PC-3 (cell line): ENCODE data around the gene FUT7. TPM values are rescaled to one million over a fixed set of nuclear protein-coding genes. Genes with fewer than 3 reads are reported as not detected.

ENCODE experiments used
- ATAC-seq: fragments of 200-7000 bp; cut with Tn5 transposase; 2 replicates; pipeline ENCODE4 v1.9.1; 2020; ENCODE audit warnings: mild to moderate bottlenecking, moderate library complexity
- BruUV-seq: library from RNA; stranded (reverse); fragments of 400-500 nt; replicated peaks from 2 replicates; lab custom pipeline; 2021; lab: Mats Ljungman, UMichigan
- CTCF ChIA-PET: fragments of 300-600 bp; sonication (Branson Sonifier 250); formaldehyde crosslinking; loops from one replicate; lab custom pipeline; 2022; ENCODE audit warnings: antibody characterized with exemption; lab: Charles Lee
- POLR2A ChIA-PET: fragments of 300-600 bp; sonication (Branson Sonifier 250); formaldehyde crosslinking; loops from one replicate; lab custom pipeline; 2022; ENCODE audit warnings: antibody characterized with exemption; ENCODE audit not compliant: unreplicated experiment; lab: Charles Lee
- DNase-seq: peaks from one replicate; pipeline ENCODE4 v3.0.0-alpha.2; 2015
- H2AFZ ChIP-seq: fragments of 300-600 bp; sonication (generic); 2 replicates; pipeline ENCODE4 v1.6.0; 2016; ENCODE audit warnings: antibody characterized with exemption, low read length
- H3F3A ChIP-seq: fragments of 300-600 bp; sonication (generic); one replicate; pipeline ENCODE4 v1.6.0; 2017; ENCODE audit warnings: antibody characterized with exemption, low read length, control low read depth, mild to moderate bottlenecking; ENCODE audit not compliant: unreplicated experiment
- H3K27ac ChIP-seq: fragments of 300-600 bp; sonication (generic); 2 replicates; pipeline ENCODE4 v1.5.1; 2016; ENCODE audit warnings: mild to moderate bottlenecking, low read length
- H3K27me3 ChIP-seq: fragments of 300-600 bp; sonication (generic); 2 replicates; pipeline ENCODE4 v1.6.1; 2016; ENCODE audit warnings: low read length, mixed read lengths
- H3K36me3 ChIP-seq: fragments of 300-600 bp; sonication (generic); 2 replicates; pipeline ENCODE4 v1.6.1; 2016; ENCODE audit warnings: low read depth, mixed run types, low read length, mixed read lengths
- H3K4me1 ChIP-seq: fragments of 300-600 bp; sonication (generic); 2 replicates; pipeline ENCODE4 v1.5.1; 2016; ENCODE audit warnings: low read length; ENCODE audit not compliant: insufficient read depth
- H3K4me2 ChIP-seq: fragments of 300-600 bp; sonication (generic); 2 replicates; pipeline ENCODE4 v1.6.0; 2016; ENCODE audit warnings: low read length
- H3K4me3 ChIP-seq: fragments of 300-600 bp; sonication (generic); 2 replicates; pipeline ENCODE4 v1.5.1; 2016; ENCODE audit warnings: mild to moderate bottlenecking, low read length, mixed read lengths
- H3K79me2 ChIP-seq: fragments of 300-600 bp; sonication (generic); 2 replicates; pipeline ENCODE4 v1.6.1; 2017; ENCODE audit warnings: low read length, mixed read lengths
- H3K9ac ChIP-seq: fragments of 300-600 bp; sonication (generic); 2 replicates; pipeline ENCODE4 v1.6.0; 2016; ENCODE audit warnings: mild to moderate bottlenecking, low read length
- H3K9me2 ChIP-seq: fragments of 300-600 bp; sonication (generic); replicated peaks from 2 replicates; pipeline ENCODE4 v1.6.1; 2016; ENCODE audit warnings: mixed run types, low read length, mixed read lengths
- H3K9me3 ChIP-seq: fragments of 300-600 bp; sonication (generic); 2 replicates; pipeline ENCODE4 v1.6.1; 2016; ENCODE audit warnings: low read length, mixed read lengths
- H4K20me1 ChIP-seq: fragments of 300-600 bp; sonication (generic); 2 replicates; pipeline ENCODE4 v1.6.1; 2016; ENCODE audit warnings: low read length, mixed read lengths
- CTCF ChIP-seq: fragments of 300-600 bp; sonication (generic); conservative IDR thresholded peaks from 2 replicates; pipeline ENCODE4 v1.5.1; 2017; ENCODE audit warnings: antibody characterized with exemption, low read depth, mild to moderate bottlenecking, low read length
- EZH2 ChIP-seq: fragments of 300-600 bp; sonication (generic); IDR thresholded peaks from one replicate; pipeline ENCODE4 v1.6.1; 2017; ENCODE audit warnings: antibody characterized with exemption, mild to moderate bottlenecking, low read length; ENCODE audit not compliant: unreplicated experiment
- EZH2phosphoT487 ChIP-seq: fragments of 300-600 bp; sonication (generic); IDR thresholded peaks from 2 replicates; pipeline ENCODE4 v1.6.1; 2018; ENCODE audit warnings: mild to moderate bottlenecking, antibody characterized with exemption, low read length, borderline replicate concordance
- intact Hi-C: fragments of 100-400 bp; cut with micrococcal nuclease; formaldehyde crosslinking; loops from 2 replicates; pipeline ENCODE4 v1.9.0; 2023
- total RNA-seq: library from RNA; depleted of rRNA; stranded (reverse); fragments of >200 nt; gene quantifications from 2 replicates; pipeline ENCODE4 v1.2.3, GENCODE V29; 2014

Gene FUT7
- total RNA-seq, 1 experiment from 2014 or later = not detected

DNA sequence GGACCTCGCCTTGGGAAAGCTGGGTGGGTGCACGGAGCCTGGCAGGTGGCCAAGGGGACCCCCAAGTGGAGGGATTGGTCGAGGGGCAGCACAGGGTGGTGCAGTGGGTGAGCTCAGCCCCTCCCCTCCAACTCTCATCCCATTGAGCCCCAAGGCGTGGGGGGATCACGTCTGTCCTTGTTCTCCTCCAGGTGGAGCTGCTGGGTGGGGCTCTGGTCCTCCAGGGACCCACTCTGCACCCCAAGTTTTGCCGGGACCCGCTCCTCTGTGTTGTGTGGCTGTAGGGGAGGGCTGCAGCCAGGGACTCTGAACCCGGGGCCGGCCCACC lies 3.6 kb upstream of the FUT7 start:
- DNase-seq (no peak), ATAC-seq (peak; percentile 19)
- Histone ChIP-seq H3K27me3 (no peaks in the 10 kb centered on the region), H3K4me3 (no peak overlapping the region), H3K27ac (no peak overlapping the region), H3K9me3 (no peaks in the 10 kb centered on the region), H3K9me2 (no peaks in the 10 kb centered on the region), H3K36me3 (no peaks in the 10 kb centered on the region), H3K4me2 (peak overlapping the region; percentile 75; the same call in 1 of the 2 replicates), H2AFZ (no peak overlapping the region), H3K9ac (no peak overlapping the region), H3F3A (no peaks in the 10 kb centered on the region), H4K20me1 (no peaks in the 10 kb centered on the region), H3K4me1 (peaks cover 8% of the 10 kb centered on the region), H3K79me2 (no peaks in the 10 kb centered on the region)
- BruUV-seq = no TSS peak
- POLR2A ChIA-PET = no interaction called here
- TF ChIP-seq CTCF (peak; percentile 29; the same call in 1 of the 2 replicates), EZH2 (no peak), EZH2phosphoT487 (no peak)
- CTCF ChIA-PET = interaction anchor here (0.5 to 2.0 kb wide), 5 partner anchors 11 to 87 kb away, joined by 3 to 17 read pairs (median 3); no protein-coding TSS in a partner anchor
- intact Hi-C loops = loop anchor here (1.0 to 5.0 kb wide), 2 partner anchors 87 to 248 kb away; no protein-coding TSS in a partner anchor

- H3K9me2 ChIP-seq = no peaks in the 10 kb centered on the region
- ChIA-PET CTCF (interaction anchor here (0.5 to 2.0 kb wide), 8 partner anchors 12 to 180 kb away, joined by 3 to 17 read pairs (median 3); partner anchors contain the start of gene CLIC3), POLR2A (interaction anchor here (0.6 kb wide), 1 partner anchor 87 kb away, joined by 3 read pairs; no protein-coding TSS in a partner anchor)
- ATAC-seq (peak; percentile 92), DNase-seq (peak; percentile 78)
- H3K27me3 ChIP-seq = no peaks in the 10 kb centered on the region
- H2AFZ ChIP-seq = peak overlapping the region; percentile 72
- H3K9ac ChIP-seq = no peak overlapping the region
- H3K36me3 ChIP-seq = no peaks in the 10 kb centered on the region
- no peak for TF ChIP-seq EZH2
- TF ChIP-seq CTCF = peak; percentile 83
- no peak for TF ChIP-seq EZH2phosphoT487
- no peaks in the 10 kb centered on the region for H3F3A ChIP-seq
- H3K4me1 ChIP-seq = peaks cover 8% of the 10 kb centered on the region
- no peaks in the 10 kb centered on the region for H4K20me1 ChIP-seq
- peak overlapping the region; percentile 75 for H3K4me2 ChIP-seq
- no TSS peak for BruUV-seq
- intact Hi-C loops = loop anchor here (1.0 to 5.0 kb wide), 2 partner anchors 87 to 248 kb away; no protein-coding TSS in a partner anchor
- H3K9me3 ChIP-seq = no peaks in the 10 kb centered on the region
- H3K27ac ChIP-seq = no peak overlapping the region
- H3K4me3 ChIP-seq = peak overlapping the region; percentile 57
- H3K79me2 ChIP-seq = no peaks in the 10 kb centered on the region
Measured at GRCh38 chr9:137034709-137035506, 3.0 kb upstream of the FUT7 start.
